Thoracic aorta (tissue), 2 donors: ENCODE data around the gene EVPL. TPM values are rescaled to one million over a fixed set of nuclear protein-coding genes. Genes with fewer than 3 reads are reported as not detected.

Source experiments
- ATAC-seq: fragments of 150-250 bp; one replicate; pipeline ENCODE4 v1.8.0; 2017; ENCODE audit warnings: low read depth; ENCODE audit not compliant: insufficient number of reproducible peaks, low FRiP score
- DNase-seq: peaks from one replicate; pipeline ENCODE4 v3.0.0-alpha.2; 2020; ENCODE audit warnings: low spot score
- H3K27ac ChIP-seq, 2 donors: fragments of 200-600 bp; sonication (generic); 1 replicate in 1 of 2; 2 replicates in 1 of 2; pipeline ENCODE4 v1.5.1; 2016; ENCODE audit warnings: mild to moderate bottlenecking in 2 of 2, moderate library complexity in 2 of 2
- H3K27me3 ChIP-seq: fragments of 200-600 bp; sonication (generic); replicated peaks from 2 replicates; pipeline ENCODE4 v1.6.0; 2016; ENCODE audit warnings: mild to moderate bottlenecking; ENCODE audit not compliant: insufficient read depth
- H3K36me3 ChIP-seq: fragments of 200-600 bp; sonication (generic); one replicate; pipeline ENCODE4 v1.5.1; 2016
- H3K4me1 ChIP-seq, 2 donors: fragments of 200-600 bp; sonication (generic); 1 replicate in 1 of 2; 2 replicates in 1 of 2; pipeline versions ENCODE4 v1.5.1 to v1.6.0; 2016; ENCODE audit warnings: low read depth in 2 of 2, mild to moderate bottlenecking in 1 of 2; ENCODE audit not compliant: control insufficient read depth in 1 of 2
- H3K4me3 ChIP-seq: fragments of 200-600 bp; sonication (generic); 2 replicates; pipeline ENCODE4 v1.5.1; 2016; ENCODE audit warnings: mild to moderate bottlenecking
- H3K9me3 ChIP-seq: fragments of 200-600 bp; sonication (generic); 2 replicates; pipeline ENCODE4 v1.5.1; 2016
- total RNA-seq, 2 donors: library from RNA; depleted of rRNA; stranded (reverse); fragments of >200 nt; gene quantifications; one replicate each; pipeline versions ENCODE4 v1.1.0 to v1.2.3, GENCODE V29; 2016
- TF ChIP-seq, protein P1 (sequence below): fragments of 200-600 bp; sonication (generic); IDR thresholded peaks from one replicate; pipeline ENCODE4 v1.5.1; 2019; ENCODE audit warnings: antibody characterized with exemption

The EVPL gene
- total RNA-seq, 2 donors from 2014 or later: 1.4 to 1.6 TPM

DNA sequence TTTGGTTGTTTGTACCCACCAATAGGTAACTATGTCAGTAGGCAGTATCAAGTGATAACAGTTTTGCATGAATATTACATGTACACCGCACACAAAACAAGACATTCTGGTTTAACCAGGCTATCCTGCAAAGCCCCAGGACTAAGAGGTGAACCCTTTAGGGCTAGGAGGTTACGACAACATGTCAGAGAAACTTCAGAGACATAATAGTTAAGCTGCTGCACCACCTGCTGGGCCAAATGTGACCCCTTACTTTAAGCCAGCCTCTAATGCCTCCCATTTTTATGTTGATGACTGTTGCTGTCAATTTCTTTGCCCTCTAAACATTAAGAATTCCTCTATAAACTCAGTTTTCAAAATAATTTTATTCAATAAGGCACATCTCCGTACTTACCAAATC, 29.8 kb upstream of the EVPL start:
- TF ChIP-seq, protein P1, sequence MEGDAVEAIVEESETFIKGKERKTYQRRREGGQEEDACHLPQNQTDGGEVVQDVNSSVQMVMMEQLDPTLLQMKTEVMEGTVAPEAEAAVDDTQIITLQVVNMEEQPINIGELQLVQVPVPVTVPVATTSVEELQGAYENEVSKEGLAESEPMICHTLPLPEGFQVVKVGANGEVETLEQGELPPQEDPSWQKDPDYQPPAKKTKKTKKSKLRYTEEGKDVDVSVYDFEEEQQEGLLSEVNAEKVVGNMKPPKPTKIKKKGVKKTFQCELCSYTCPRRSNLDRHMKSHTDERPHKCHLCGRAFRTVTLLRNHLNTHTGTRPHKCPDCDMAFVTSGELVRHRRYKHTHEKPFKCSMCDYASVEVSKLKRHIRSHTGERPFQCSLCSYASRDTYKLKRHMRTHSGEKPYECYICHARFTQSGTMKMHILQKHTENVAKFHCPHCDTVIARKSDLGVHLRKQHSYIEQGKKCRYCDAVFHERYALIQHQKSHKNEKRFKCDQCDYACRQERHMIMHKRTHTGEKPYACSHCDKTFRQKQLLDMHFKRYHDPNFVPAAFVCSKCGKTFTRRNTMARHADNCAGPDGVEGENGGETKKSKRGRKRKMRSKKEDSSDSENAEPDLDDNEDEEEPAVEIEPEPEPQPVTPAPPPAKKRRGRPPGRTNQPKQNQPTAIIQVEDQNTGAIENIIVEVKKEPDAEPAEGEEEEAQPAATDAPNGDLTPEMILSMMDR: no peak
- no peak for ATAC-seq
- H3K36me3 ChIP-seq: peaks cover 59% of the 10 kb centered on the region

DNA sequence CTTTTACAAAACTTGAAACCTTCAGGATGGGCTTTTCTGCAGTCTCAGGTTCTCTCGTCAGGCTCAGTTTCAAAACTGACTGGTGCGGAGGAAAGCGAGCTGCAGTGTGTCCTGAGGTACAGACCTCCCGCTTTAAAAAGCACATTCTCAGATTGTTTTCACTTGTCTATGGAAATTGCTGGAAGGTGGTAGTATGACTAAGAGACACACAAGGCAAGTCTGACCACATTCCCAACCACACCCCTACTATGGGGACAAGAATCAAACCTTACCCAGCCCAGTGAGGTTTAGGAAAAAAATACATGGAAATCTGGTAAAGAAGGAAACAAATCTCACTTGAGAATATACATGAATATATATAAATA, 27.0 kb upstream of the EVPL start:
- no peak for ATAC-seq
- peaks cover 53% of the 10 kb centered on the region for H3K36me3 ChIP-seq
- H3K27ac ChIP-seq: no peak overlapping the region

More for the DNA sequence above, 29.8 kb upstream of the EVPL start:
- no peaks in the 10 kb centered on the region for H3K9me3 ChIP-seq
- no peak overlapping the region for H3K4me3 ChIP-seq
- DNase-seq: no peak
- no peaks in the 10 kb centered on the region for H3K27me3 ChIP-seq
- H3K4me1 ChIP-seq: no peaks in the 10 kb centered on the region
- no peak overlapping the region for H3K27ac ChIP-seq

DNA sequence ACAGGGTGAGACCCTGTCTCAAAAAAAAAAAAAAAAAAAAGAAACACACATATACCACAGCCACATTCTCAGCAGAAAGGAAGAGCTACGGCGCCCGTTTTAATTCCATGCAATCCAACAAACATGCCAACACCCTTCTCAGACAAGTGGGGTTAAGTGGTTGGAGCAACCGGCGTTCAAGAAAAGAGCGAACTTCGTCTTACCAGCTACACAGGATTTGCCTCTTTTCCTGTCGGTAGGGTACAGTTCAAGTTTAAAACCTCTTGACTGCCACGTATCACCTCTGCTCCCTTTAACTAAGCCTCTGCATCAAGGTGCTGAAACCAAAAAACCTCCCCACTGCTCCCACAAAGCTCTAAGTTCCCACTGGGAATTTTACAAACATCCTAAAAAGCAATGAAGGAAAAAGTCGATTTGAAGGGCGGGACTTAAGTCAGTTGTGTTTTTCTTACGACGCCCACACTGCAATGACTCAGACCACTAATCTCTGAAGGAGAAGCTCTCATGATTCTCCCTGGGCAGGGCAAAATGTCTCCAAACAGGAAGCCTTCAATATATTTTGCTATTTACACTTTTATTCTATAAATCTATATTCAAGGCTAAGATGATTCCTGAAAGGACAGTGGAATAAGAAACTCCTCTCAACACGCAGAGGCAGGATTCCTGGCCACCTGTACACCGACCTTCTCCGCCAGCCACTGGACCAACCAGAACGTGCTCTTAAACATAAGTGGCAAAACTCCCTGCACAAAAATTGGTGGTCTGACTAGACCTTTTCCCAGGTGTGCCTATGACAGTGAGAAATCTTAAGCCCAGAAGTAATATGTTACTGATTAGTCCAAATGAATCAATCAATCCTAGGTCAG, 26.4 kb upstream of the EVPL start:
- Histone ChIP-seq H3K36me3 (peaks cover 53% of the 10 kb centered on the region), H3K27me3 (no peaks in the 10 kb centered on the region), H3K4me3 (no peak overlapping the region), H3K27ac (no peak overlapping the region), H3K9me3 (no peaks in the 10 kb centered on the region), H3K4me1 (no peaks in the 10 kb centered on the region)
- TF ChIP-seq, protein P1: no peak
- DNase-seq (no peak), ATAC-seq (no peak)

More for the DNA sequence above, 27.0 kb upstream of the EVPL start:
- Histone ChIP-seq H3K27me3 (no peaks in the 10 kb centered on the region), H3K4me1 (no peaks in the 10 kb centered on the region), H3K9me3 (no peaks in the 10 kb centered on the region), H3K4me3 (no peak overlapping the region)
- DNase-seq: no peak
- TF ChIP-seq, protein P1: no peak

DNA sequence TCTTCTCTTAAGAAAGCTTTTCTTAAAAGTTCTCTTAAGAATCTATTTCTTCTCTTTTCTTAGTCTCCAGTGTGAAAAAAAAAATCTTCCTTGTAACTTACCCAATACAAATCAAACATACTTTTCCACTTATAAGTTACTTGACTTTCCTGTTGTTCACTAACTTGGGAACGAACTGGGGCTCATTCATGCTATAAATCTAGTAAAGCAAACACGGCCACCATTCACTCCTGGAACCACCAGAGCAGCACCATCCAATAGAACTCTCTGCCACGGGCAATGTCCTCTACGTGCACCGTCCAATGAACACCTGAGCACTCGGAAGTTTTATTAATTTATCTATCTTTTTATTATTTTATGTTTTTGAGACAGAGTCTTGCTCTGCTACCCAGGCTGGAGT, 24.5 kb upstream of the EVPL start:
- no peaks in the 10 kb centered on the region for H3K9me3 ChIP-seq
- no peak overlapping the region for H3K27ac ChIP-seq
- no peak overlapping the region for H3K4me3 ChIP-seq
- no peaks in the 10 kb centered on the region for H3K27me3 ChIP-seq
- no peaks in the 10 kb centered on the region for H3K4me1 ChIP-seq
- TF ChIP-seq, protein P1: no peak
- ATAC-seq (no peak), DNase-seq (no peak)
- H3K36me3 ChIP-seq: peaks cover 50% of the 10 kb centered on the region

DNA sequence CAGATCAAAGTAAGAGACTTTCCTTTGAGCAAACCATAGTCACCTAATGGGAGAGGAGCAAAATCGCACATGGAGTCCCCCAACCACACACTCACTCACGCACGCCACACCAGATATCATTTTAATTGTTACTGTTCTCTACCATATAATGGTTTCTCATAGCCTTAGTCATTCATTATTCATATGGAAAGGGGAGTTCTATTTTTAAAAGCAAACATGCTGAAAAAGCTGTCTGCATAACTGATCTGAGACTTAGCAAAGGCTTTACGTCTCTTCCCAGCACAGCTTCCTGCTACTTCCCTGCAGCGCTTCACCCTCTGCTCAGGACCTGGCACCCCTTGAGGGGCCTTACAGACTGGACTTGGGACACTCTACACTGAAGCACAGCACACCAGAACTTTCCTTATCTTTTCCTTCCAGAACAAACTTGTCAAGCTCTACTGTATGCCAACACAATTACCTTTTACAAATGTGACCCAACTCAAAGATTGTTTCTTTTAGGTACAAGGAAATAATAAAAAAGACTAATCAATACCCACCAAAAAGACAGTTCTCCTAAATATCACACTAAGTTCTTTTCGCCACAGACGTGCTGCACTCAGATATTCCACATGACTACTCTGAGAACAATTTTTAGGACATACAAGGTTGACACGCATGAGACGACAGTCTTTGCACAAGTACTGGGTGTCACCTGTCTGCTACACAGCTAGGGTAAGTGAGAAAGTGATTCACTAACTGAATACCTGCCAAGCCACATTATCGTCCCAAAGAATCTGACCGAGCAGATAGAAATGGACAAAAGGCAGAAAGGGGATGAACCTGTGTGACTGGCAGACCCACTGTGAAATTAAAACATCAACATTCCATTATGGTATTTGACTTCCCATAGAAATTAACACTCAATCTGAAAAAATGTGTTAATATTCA, 23.7 kb upstream of the EVPL start:
- DNase-seq (no peak), ATAC-seq (no peak)
- H3K36me3 ChIP-seq: peaks cover 50% of the 10 kb centered on the region
- H3K27me3 ChIP-seq: no peaks in the 10 kb centered on the region
- no peak overlapping the region for H3K4me3 ChIP-seq
- H3K9me3 ChIP-seq: no peaks in the 10 kb centered on the region
- no peaks in the 10 kb centered on the region for H3K4me1 ChIP-seq
- no peak overlapping the region for H3K27ac ChIP-seq
- TF ChIP-seq, protein P1: no peak
